Chondrocyte (in vitro differentiated cells): ENCODE results near the gene DAB2. TPM values are rescaled to one million over a fixed set of nuclear protein-coding genes. Genes with fewer than 3 reads are reported as not detected.

ENCODE experiments used
- DNase-seq: peaks from one replicate; pipeline ENCODE4 v3.0.0; 2021; ENCODE audit warnings: mixed read lengths, low spot score
- H3K27ac Mint-ChIP-seq: one replicate; pipeline ENCODE4 v1.8.0; 2021; ENCODE audit warnings: mild to moderate bottlenecking, moderate library complexity, mixed read lengths; ENCODE audit not compliant: unreplicated experiment
- H3K27me3 Mint-ChIP-seq: 2 replicates; pipeline ENCODE4 v1.8.0; 2021; ENCODE audit warnings: low read depth, mixed read lengths
- H3K36me3 Mint-ChIP-seq: 2 replicates; pipeline ENCODE4 v1.8.0; 2021; ENCODE audit warnings: low read depth, mixed read lengths
- H3K4me1 Mint-ChIP-seq: 2 replicates; pipeline ENCODE4 v1.8.0; 2021; ENCODE audit warnings: low read depth, mild to moderate bottlenecking, mixed read lengths
- H3K4me3 Mint-ChIP-seq: one replicate; pipeline ENCODE4 v1.8.0; 2021; ENCODE audit warnings: mild to moderate bottlenecking, moderate library complexity, mixed read lengths; ENCODE audit not compliant: unreplicated experiment
- H3K9me3 Mint-ChIP-seq: 2 replicates; pipeline ENCODE4 v1.8.0; 2021; ENCODE audit warnings: low read depth, mixed read lengths
- long read RNA-seq: library from polyadenylated mRNA; stranded (forward); transcript quantifications from one replicate; pipeline ENCODE4 v2.0.0, GENCODE V29; 2021
- total RNA-seq: library from RNA; stranded (reverse); gene quantifications from 3 replicates; pipeline ENCODE4 v1.2.1, GENCODE V29; 2021
- TF ChIP-seq, protein P1 (sequence below): fragments of 200-600 bp; sonication (generic); IDR thresholded peaks from 2 replicates; pipeline ENCODE4 v1.5.0; 2021; ENCODE audit warnings: antibody characterized with exemption, mild to moderate bottlenecking, moderate library complexity

DAB2 gene
- 82.7 to 108 TPM (median 84.4 TPM) in 3 replicates for total RNA-seq
- long read RNA-seq, full-length matches to known transcripts, result 126 of 168 reads
- long read RNA-seq, partial matches to known transcripts, result 17 of 168 reads
- long read RNA-seq, other reads (novel, unspliced or antisense), result 25 of 168 reads

DNA sequence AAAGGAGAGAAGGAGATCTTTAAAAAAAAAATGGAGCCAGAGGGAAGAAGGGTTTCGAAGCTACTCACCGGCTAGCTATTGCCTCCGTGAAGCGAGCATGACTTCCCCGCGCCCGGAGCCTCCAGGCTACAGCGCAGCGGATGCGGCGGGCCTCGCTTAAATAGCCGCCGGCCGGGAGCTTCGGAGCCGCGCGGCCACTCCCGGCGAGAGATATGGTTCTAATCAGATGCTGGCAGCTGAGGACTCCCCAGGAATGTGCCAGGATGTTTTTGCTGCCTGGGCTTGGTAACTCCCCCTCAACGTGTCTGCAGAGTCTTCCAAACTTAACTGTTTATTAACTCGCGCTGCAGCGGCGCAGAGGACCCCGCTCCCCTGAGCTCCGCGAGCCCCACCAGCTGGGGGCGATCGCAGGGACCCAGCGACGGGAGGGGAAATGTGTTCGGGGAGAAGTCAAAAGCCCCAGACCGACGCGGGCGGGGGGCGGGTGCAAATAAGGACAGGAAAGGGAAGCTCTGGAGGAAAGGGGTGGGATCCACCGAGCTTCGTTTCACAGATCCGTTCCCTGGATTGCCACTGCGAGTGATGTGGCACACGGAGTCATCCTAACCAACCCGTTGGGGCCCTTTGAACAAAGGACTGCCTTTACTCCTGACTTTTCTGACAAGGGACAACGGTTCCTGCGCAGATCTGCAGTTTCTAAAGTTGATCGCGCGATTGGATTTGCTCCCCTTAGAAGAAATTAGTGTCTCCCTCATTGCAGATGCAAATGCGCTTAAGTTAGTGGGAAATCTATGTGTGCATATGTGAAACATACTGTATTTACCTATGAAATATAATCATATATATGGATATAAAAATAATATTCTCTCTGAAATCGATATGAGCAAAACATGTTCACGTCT is at the start of gene DAB2:
DAB2 (minus strand) TSS at position 245 of the 902 bp plus-strand sequence. CDS start 30,660 bp downstream, outside the sequence.
- peak within 1 kb of the TSS; percentile 86 for H3K4me3 Mint-ChIP-seq
- H3K9me3 Mint-ChIP-seq, result no peaks in the 10 kb centered on the region
- peak; percentile 96 for DNase-seq
- peaks cover 71% of the 10 kb centered on the region for H3K4me1 Mint-ChIP-seq
- TF ChIP-seq, protein P1, sequence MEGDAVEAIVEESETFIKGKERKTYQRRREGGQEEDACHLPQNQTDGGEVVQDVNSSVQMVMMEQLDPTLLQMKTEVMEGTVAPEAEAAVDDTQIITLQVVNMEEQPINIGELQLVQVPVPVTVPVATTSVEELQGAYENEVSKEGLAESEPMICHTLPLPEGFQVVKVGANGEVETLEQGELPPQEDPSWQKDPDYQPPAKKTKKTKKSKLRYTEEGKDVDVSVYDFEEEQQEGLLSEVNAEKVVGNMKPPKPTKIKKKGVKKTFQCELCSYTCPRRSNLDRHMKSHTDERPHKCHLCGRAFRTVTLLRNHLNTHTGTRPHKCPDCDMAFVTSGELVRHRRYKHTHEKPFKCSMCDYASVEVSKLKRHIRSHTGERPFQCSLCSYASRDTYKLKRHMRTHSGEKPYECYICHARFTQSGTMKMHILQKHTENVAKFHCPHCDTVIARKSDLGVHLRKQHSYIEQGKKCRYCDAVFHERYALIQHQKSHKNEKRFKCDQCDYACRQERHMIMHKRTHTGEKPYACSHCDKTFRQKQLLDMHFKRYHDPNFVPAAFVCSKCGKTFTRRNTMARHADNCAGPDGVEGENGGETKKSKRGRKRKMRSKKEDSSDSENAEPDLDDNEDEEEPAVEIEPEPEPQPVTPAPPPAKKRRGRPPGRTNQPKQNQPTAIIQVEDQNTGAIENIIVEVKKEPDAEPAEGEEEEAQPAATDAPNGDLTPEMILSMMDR, result peak; percentile 88
- H3K27me3 Mint-ChIP-seq, result no peaks in the 10 kb centered on the region
- peak within 1 kb of the TSS; percentile 95 for H3K27ac Mint-ChIP-seq
- no peaks in the 10 kb centered on the region for H3K36me3 Mint-ChIP-seq

DNA sequence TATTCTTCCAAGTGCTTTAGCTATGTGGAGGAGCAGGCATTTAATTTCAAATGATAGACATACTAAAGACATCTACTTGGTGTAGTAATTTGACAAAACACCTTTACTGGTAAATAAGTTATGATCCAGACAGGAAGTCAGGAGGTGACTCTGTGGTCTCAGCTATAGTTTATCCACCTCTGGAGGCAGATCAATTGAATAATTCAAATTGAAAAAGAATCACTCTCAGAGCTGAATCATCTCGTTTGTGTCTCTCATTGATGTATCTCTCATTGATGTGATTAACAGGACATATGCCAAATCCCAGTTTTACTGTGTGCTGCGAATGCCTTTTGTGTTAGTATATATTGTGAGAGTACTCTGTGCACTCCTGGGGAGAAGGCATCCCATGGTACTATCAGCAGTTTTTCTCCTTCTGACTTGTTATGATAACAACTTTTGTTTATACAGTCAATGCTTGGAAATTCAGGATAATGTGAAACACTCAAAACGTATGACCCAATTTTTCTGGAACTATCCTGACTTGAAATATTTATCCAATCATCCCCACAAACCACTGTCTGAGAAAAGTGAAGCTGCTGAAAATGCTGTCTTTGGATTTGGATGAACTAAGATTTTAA is 48.5 kb upstream of the DAB2 start:
- TF ChIP-seq, protein P1, result no peak
- Mint-ChIP-seq H3K36me3 (no peaks in the 10 kb centered on the region), H3K27me3 (no peaks in the 10 kb centered on the region), H3K4me3 (no peak overlapping the region), H3K27ac (peak overlapping the region; percentile 9), H3K9me3 (no peaks in the 10 kb centered on the region), H3K4me1 (peaks cover 66% of the 10 kb centered on the region)
- DNase-seq, result no peak

DNA sequence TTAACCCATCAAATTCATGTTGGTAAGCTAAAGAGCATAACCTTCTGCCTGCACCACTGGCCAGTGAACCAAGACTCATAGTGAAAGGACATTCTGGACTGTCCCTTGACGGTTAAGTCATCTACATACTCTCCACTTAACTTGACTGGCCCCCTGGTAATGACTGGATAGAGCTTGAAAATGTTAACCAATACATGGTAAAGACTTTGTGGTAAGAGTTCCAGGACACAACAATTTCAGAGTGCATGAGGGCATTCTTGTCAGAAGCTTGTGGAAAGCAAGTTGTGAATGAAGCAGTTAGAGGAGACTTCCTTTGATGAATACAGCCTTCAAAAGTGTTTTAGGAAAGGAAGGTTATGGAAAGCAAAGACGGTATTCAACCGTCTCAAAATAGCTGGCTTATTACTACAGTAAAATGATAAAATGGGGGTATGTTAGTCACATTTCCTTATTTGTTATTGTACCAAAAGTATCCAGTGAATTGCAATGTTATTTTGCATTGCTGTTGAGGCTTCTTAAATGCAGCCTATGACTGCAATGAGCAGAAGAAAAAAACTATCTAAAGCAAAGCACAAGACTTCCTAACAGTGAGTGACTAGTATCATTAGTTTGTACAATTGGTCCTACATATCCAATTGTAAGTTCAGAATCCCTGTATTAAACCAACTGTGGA is 47.2 kb upstream of the DAB2 start:
- no peaks in the 10 kb centered on the region for H3K36me3 Mint-ChIP-seq
- H3K27me3 Mint-ChIP-seq, result no peaks in the 10 kb centered on the region
- H3K4me1 Mint-ChIP-seq, result peaks cover 55% of the 10 kb centered on the region
- no peak overlapping the region for H3K4me3 Mint-ChIP-seq
- TF ChIP-seq, protein P1, result no peak
- no peak for DNase-seq
- H3K9me3 Mint-ChIP-seq, result no peaks in the 10 kb centered on the region
- H3K27ac Mint-ChIP-seq, result no peak overlapping the region

DNA sequence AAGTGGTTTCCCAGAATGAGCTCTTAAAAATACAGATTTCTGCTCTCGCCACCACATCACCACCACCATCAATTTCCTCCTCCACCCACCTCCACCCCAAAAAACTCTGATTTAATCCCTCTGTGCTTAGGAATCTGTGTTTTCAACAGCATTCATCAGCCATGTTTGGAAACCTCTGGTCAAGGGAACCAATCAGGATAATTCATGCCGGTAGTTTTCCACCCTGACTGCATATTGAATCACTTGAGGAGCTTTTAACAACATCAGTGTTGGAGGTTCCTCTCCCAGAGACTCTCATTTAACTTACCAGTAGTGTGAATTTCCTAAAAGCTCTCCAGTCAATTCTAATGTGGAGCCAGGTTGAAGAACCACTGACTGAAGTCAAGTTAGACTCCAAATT is 46.0 kb upstream of the DAB2 start:
- TF ChIP-seq, protein P1, result no peak
- Mint-ChIP-seq H3K27me3 (no peaks in the 10 kb centered on the region), H3K4me3 (no peak overlapping the region), H3K9me3 (no peaks in the 10 kb centered on the region), H3K36me3 (no peaks in the 10 kb centered on the region), H3K27ac (no peak overlapping the region), H3K4me1 (peaks cover 43% of the 10 kb centered on the region)
- no peak for DNase-seq
